ENCODE measurements around the gene KRTAP10-9.

DNA sequence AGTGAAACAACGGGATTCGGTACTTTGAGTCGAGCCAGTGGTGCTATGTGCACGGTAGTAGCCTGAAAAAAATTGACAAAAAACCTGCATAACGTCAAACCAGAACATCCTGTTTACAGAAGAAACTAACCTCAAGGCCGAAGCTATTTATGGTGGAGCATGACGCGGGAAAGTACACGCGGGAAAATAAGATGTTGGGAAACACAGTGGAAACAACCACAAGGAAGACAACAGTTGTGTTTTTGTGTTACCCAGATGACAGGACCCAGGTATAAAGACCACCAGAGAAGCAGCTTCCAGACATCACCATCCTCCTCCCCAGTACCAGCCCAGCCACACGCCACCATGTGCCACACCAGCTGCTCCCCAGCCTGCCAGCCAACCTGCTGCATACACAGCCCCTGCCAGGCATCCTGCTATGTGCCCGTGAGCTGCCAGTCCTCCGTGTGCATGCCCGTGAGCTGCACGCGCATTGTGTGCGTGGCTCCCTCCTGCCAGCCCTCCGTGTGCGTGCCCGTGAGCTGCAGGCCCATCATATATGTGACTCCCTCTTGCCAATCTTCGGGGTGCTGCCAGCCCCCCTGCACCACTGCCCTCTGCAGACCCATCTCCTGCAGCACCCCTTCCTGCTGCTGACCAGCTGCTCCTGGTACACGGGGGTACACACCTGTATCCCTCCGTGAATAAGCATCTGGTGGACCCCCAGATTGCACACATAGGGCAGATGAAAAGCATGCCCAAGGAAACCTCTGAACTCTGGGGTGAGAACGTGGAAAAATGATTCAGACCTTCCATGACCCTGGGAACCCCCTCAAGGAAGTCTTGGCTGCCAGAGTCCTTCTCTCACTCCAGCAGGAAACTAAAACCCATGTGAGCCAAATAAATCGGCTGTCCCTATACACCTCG lies 31.0 kb downstream of the KRTAP10-9 start, which contains the start of gene KRTAP12-3:
- no peak for TF ChIP-seq CTCF (conservative IDR thresholded peaks at IDR 0.05)
- TF ChIP-seq ZFX (IDR thresholded peaks at IDR 0.05) = no peak
